HG02588 (cell line): ENCODE measurements around the gene REG1A.

Experiments used
- ATAC-seq: cut with Tn5 transposase; IDR thresholded peaks from one replicate; pipeline ENCODE4 v1.9.1; 2021; ENCODE audit warnings: mild to moderate bottlenecking, moderate library complexity; ENCODE audit not compliant: unreplicated experiment

The REG1A gene

GRCh38 chr2:79120194-79120713 is at the start of gene REG1A:
REG1A (plus strand) TSS chr2:79120488; CDS start chr2:79120862, 374 bp downstream.
- no peak for ATAC-seq

DNA sequence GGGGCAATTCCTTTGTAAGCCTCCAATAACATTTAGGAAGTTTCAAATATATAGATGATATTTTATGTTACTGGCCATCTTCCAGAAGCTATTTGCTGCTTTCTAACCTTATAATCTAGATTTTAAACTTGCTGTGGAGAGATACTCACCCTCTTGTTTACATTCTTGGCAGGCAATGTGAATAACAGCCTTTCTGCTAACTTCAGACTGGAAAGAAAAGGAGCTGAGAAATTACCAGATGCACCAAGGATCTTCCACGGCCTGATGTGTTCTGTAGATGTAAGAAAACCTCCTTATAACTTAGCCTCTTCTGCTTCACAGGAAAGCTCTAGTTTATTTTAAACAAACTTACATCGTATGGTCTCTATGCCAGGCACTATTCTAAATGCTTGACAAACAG is 49.2 kb upstream of the REG1A start:
- no peak for ATAC-seq

DNA sequence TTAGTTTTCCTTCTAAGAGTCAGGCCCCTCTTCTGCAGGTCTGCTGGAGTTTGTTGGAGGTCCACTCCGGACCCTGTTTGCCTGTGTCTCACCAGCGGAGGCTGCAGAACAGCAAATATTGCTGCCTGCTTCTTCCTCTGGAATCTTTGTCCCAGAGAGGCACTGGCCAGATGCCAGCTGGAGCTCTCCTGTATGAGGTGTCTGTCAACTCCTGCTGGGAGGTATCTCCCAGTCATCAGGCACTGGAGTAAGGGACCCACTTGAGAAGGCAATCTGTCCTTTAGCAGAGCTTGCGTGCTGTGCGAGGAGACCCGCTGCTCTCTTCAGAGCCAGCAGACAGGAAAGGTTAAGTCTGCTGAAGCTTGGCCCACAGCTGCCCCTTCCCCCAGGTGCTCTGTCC is 37.3 kb upstream of the REG1A start:
- ATAC-seq = no peak

DNA sequence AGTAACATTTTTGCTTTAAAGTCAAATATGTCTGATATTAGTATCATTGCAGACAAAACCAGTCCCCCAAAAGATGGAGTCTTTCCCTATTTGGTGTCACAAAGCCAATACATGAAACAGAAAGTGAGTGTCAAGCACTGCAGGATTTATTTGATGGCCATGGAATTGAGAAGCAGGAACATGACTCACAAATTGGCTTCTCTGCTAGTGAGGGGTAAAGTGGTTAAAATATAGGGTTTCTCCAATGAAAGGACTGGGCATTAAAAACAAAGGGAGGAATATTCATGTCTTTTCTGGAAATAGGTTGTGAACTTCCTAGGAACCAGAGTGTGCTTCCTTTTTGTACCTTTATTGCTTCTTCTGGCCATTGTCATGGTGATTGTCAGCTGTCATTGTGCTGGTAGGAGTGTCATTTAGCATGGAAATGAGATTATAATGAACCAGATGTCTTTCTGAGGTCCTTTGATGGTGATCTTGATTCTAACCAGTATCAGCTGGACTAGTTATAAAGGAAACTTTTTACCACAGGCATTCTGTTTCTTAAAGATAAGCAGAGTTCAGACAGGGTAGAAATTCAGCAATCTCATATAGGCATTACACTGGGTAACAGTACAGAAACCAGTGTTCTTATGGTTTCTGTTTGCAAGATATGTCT is 36.6 kb upstream of the REG1A start:
- ATAC-seq = no peak

GRCh38 chr2:79084495-79085135 is 35.7 kb upstream of the REG1A start:
- no peak for ATAC-seq

GRCh38 chr2:79085382-79085781 is 34.9 kb upstream of the REG1A start:
- ATAC-seq = no peak

- no peak for ATAC-seq
Measured at GRCh38 chr2:79086255-79086654, 34.0 kb upstream of the REG1A start.

DNA sequence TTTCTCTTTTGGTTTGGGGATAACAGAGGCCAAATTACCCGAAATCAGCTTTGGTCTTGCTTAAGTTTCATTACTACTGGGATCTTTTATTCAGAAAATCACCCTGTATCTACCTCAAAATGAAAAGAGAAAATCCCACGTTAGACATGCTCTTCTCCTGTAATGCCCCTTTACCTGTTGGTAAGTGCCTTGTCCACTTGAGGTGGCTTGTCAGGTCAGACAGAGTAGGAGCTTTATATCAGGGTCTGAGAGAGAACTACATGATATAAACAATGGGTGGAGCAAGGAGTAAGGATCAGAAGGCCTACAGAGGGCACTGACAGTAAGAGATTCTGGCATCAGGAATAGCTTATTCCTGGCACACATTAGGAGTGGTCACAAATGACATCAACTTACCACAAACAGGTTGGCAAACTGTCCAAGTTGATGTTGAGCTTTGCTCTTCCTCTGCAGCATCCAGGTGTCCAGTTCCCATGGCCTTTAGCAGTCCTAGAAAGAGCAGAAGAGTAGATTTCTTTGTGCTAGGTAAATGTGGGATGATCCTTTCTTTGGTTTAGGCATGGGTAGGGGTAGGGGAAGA is 32.4 kb upstream of the REG1A start, which contains the start of gene REG1B:
TSS of gene REG1B (minus strand) at position 209 of the 580 bp plus-strand sequence. CDS start 381 bp downstream, outside the sequence.
- no peak for ATAC-seq

- ATAC-seq = no peak
Measured at GRCh38 chr2:79090693-79091092, 29.6 kb upstream of the REG1A start.

- ATAC-seq = no peak
Measured at GRCh38 chr2:79097843-79098242, 22.4 kb upstream of the REG1A start.

- ATAC-seq = no peak
Measured at GRCh38 chr2:79099140-79099686, 21.1 kb upstream of the REG1A start.

GRCh38 chr2:79100285-79100684 is 20.0 kb upstream of the REG1A start:
- no peak for ATAC-seq

GRCh38 chr2:79101024-79101423 is 19.3 kb upstream of the REG1A start:
- no peak for ATAC-seq

DNA sequence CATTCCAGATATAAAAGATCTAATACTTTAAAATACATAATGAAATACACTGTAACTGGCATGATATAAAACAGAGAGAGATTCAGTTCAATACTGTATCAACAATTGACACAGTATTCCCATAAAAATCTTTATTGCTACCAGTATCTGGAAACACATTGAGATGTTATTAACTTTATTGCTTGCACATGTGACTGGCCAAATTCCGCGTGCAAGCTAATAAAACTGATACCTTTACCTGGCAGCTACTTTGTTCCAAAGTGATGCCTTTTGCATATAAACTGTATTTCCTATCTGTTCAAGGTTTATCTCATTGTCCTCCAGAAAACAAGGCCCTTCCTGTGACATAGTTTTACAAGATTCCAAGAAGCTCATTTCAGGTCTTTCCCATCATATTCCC is 17.1 kb upstream of the REG1A start:
- ATAC-seq = no peak

- ATAC-seq = no peak
Measured at GRCh38 chr2:79105259-79105658, 15.0 kb upstream of the REG1A start.

DNA sequence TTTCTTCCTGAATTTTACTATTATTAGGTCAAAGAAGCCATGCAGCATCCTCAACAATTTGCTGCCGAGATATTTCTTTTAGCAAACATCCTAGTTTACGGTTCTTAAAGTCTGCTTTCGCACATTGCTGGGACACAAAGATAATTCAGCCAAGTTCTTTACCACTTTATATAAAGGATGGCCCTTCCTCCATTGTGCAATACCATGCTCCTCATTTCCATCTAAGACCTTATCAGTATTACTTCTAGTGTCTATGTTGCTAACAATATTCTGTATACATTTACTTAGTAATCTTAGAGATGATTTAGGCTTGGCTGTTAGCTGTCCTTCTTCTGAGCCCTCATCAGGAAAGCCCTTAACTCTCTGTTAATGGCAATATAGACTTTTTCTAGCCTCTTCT is 8.0 kb upstream of the REG1A start:
- no peak for ATAC-seq

DNA sequence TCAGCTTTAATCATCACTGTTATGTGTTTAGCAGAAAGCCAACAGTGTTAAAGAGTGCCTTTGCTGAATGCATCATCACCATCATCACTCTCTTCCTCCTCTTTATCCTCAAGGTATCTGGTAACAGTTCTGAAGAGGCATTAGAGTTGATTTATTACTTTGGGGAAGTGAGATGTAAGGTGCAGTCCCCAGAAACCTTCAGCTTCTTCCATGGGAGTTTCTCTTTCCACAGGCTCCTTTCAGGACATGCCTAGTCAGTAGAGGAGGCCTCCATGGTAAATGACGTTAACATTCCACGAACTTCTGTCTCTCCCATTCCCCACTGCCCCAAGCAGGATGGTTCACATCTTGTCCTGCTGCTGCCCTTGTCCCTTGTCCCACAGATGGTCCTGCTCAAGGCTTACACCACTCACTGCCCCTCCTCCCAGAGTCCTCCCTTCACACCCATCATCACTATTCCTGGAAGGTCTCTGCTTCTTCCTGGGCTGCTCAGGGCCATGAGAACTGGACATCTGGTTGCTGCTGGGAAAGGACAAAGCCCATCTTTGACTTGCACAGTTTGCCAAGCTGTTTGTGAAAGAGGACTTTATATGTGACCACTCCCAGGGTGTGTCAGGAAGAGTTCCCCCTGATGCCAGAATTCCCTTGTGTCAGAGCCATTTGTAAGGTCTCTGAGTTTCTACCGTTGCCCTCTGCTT is 5.3 kb upstream of the REG1A start:
- no peak for ATAC-seq

GRCh38 chr2:79116997-79117928 is 3.0 kb upstream of the REG1A start:
- ATAC-seq = no peak

DNA sequence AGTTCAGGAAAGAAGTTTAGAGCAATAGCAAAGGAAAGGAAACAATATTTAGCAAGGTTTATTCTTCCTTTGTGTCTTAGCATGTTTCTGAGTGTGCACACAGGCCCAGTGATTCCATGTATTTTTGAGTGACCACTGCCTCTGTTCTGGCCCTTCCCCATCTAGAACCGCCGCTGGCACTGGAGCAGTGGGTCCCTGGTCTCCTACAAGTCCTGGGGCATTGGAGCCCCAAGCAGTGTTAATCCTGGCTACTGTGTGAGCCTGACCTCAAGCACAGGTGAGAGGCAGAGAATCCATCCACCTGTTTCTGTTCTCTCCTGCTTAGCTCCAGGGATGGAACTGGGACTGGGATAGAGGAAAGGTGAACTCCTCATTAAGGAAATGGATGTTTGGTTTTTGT is 2.4 kb downstream of the REG1A start:
- ATAC-seq = no peak
